Measurements from ENCODE around the gene EEA1.

The EEA1 gene

GRCh38 chr12:92739113-92739512 is 190.0 kb downstream of the EEA1 start:
- no peak for TF ChIP-seq CTCF (IDR thresholded peaks at IDR 0.05; ENCODE audit: low read depth, low read length)

GRCh38 chr12:92737855-92738850 is 190.9 kb downstream of the EEA1 start:
- TF ChIP-seq CTCF (IDR thresholded peaks at IDR 0.05; ENCODE audit: low read depth, low read length), result no peak

More at GRCh38 chr12:92739113-92739512, 190.0 kb downstream of the EEA1 start:
- H3K4me3 ChIP-seq (ENCODE audit: low read depth, low read length), result no peak overlapping the region

GRCh38 chr12:92736605-92737004 is 192.5 kb downstream of the EEA1 start:
- H3K4me3 ChIP-seq (ENCODE audit: low read depth, low read length), result no peak overlapping the region
- TF ChIP-seq CTCF (IDR thresholded peaks at IDR 0.05; ENCODE audit: low read depth, low read length), result no peak

More at GRCh38 chr12:92737855-92738850, 190.9 kb downstream of the EEA1 start:
- no peak overlapping the region for H3K4me3 ChIP-seq (ENCODE audit: low read depth, low read length)

- no peak overlapping the region for H3K4me3 ChIP-seq (ENCODE audit: low read depth, low read length)
Observed at GRCh38 chr12:92735131-92735721, 193.9 kb downstream of the EEA1 start.

GRCh38 chr12:92733661-92734060 is 195.4 kb downstream of the EEA1 start:
- H3K4me3 ChIP-seq (ENCODE audit: low read depth, low read length), result no peak overlapping the region
- no peak for TF ChIP-seq CTCF (IDR thresholded peaks at IDR 0.05; ENCODE audit: low read depth, low read length)

More at GRCh38 chr12:92735131-92735721, 193.9 kb downstream of the EEA1 start:
- TF ChIP-seq CTCF (IDR thresholded peaks at IDR 0.05; ENCODE audit: low read depth, low read length), result no peak

- no peak for TF ChIP-seq CTCF (IDR thresholded peaks at IDR 0.05; ENCODE audit: low read depth, low read length)
- no peak overlapping the region for H3K4me3 ChIP-seq (ENCODE audit: low read depth, low read length)
Observed at GRCh38 chr12:92733181-92733580, 195.9 kb downstream of the EEA1 start.

- TF ChIP-seq CTCF (IDR thresholded peaks at IDR 0.05; ENCODE audit: low read depth, low read length), result no peak
- H3K4me3 ChIP-seq (ENCODE audit: low read depth, low read length), result no peak overlapping the region
Observed at GRCh38 chr12:92732716-92733115, 196.4 kb downstream of the EEA1 start.
